Occipital lobe (tissue), 2 donors: Measurements from ENCODE around the gene PITPNC1. TPM values are rescaled to one million over a fixed set of nuclear protein-coding genes. Genes with fewer than 3 reads are reported as not detected.
A peak's percentile ranks its signal among the peaks of the same experiment; 100 is the strongest.
"Not testable (repeated sequence)": the region's sequence is repeated elsewhere in the genome, so short reads cannot be mapped to it uniquely, and the experiment has no call there.

Experiments
- DNase-seq: peaks from one replicate; lab custom pipeline; 2025; lab: John Stamatoyannopoulos, UW
- total RNA-seq: library from RNA; depleted of rRNA; stranded (reverse); fragments of >200 nt; gene quantifications from one replicate; pipeline ENCODE4 v1.2.3, GENCODE V29; 2014

Gene PITPNC1
- total RNA-seq, 1 donor from 2014 or later: 60.8 TPM

DNA sequence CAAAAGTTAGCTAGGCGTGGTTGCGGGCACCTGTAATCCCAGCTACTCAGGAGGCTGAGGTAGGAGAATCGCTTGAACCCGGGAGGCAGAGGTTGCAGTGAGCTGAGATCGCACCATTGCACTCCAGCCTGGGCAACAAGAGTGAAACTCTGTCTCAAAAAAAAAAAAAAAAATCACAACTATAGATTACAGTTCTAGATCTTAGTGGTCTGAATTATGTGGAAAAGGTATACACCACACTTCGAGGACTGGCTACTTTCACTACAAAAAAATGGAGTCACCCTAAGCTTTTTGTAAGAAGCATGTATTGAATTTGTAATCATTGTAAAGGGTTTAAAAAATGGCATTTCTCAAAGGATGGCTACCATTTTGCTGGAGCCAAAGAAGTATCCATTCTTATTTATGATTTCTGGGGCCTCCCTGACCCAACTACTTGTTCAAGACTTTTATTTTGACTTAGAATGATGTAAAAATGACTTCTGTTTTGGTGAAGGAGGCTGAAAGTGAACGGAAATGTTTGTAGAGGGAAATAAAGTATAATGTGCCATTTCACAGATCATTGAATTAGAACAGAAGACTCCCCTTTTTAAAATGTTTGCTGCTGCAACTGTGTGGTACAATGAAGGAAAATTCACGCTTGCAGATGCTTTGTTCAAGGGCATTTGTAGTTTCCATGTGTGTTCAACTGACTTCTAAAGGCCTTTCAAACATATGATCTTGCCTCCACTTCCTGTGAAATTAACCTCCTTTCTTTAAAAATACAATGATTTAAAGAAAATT lies 303.6 kb downstream of the PITPNC1 start:
- DNase-seq: no peak

- DNase-seq: no peak
These were observed 305.1 kb downstream of the PITPNC1 start for GRCh38 chr17:67682196-67682595.

GRCh38 chr17:67685351-67685750 lies 308.3 kb downstream of the PITPNC1 start:
- DNase-seq: no peak

GRCh38 chr17:67686241-67686640 lies 309.2 kb downstream of the PITPNC1 start:
- DNase-seq: no peak

DNA sequence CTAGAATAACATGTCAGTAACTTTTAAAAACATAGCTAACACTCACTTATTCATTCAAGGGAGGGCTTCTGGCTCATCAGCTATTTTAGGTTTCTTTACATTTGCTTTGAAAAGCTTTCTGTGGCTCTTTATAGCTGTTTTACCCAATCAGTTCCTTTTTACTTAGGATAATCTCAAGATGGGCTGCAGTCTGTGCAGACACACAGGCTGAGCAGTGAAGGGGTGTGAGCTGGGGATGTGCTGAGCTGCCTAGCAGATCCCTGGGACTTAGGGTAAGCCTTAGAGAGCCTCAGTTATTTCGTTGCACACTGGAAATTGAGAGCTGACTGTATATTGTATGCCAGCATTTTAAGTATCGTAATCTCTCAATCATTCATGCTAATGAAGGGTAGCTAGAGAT lies 310.4 kb downstream of the PITPNC1 start:
- no peak for DNase-seq

DNA sequence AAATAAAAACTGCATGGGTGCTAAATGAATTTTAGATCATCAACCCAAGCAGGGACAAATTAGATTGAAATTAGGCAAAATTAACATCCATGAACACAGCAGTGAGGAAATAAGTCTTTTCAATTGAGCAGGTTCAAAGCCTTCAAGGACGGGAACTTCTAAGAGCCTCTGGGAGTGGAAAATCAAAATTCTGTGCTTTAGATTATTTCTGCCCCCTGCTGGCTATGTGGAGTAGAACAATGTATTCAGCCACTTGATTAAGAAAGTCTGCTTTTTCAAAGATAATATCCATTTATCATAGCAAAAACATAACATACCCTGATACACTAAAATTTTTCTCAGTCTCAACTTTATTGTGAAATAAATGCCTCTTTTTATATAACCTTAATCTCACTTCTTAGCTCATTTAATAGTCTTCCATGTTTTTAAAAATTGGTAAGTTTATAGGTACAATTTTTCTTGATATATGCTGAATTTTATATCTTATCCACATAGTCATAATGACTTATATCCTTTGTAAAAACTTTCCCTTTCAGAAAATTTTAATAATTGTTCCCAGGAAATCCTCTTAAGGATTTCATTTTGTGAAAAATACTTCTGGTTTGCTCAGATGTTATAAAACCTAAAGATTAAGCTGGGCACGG lies 312.6 kb downstream of the PITPNC1 start:
- peak; percentile 1 for DNase-seq

DNA sequence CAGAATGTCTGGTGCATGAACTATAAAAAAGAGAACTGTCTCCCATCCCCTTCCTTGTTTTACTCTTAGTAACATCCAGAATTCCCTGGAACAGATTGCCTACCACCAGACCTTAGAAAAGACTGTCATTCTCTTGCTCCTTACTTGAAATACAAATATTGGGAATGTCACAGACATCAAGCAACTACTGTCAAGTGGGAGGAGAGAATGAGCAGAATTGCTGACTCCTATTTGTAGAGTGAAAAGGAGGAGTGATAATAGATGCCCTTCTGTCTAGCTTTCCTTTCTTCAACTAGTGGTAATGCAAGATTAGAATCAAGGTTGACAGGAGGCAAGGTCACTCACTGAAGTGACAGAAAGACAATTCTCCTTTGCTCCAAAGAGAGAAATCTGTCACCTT lies 316.7 kb downstream of the PITPNC1 start:
- DNase-seq: no peak

DNA sequence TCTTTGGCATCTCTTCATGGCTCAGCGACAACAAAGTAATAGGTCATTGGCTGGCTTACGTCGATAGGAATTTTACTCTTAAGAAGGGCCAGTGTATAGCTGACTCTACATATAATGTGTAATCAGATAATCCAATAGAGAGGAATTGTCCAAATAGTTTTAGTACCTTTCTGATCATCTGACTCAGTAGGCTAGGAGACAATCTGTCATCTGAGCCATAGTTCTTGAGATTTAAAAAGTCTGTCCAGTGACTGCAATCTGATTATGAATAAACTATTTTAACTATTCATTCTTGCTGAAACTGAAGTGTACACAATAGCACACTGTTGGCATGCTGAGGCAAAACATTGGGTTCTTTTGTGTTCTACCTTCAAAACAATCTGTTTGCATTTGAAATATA lies 319.3 kb downstream of the PITPNC1 start:
- no peak for DNase-seq

GRCh38 chr17:67696853-67697498 lies 319.9 kb downstream of the PITPNC1 start:
- no peak for DNase-seq

DNA sequence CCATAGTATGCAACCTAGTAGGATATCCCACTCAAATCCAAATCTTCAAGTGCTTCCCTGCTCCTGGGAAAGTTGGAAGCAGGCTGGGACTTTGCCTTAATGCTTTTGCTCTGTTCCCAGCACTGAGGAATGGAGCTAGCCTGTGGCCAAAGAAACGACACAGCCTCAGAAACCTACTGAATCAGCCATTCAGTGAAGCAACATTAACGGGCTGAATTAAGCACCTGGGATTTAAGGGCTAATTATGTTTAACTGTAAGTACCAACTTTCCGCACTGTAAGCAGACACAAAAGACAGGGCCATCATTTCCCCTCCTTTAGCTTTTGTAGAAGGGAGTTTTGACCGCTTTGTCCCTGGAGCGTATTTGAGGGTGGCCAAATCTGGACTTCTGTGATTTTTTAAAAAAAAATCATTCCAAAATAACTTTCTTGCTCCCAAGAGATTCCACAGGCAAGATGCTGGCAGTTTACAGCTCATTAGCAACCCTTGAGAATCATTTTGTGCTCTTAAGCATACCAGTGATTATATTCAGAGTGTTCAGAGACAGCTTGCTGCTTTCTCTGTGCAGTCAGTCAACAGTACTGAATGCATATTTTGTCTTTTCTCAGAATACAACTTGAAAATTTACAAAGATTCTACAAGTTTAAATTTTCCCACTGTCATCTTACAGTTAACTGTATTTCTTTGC lies 323.1 kb downstream of the PITPNC1 start:
- no peak for DNase-seq

DNA sequence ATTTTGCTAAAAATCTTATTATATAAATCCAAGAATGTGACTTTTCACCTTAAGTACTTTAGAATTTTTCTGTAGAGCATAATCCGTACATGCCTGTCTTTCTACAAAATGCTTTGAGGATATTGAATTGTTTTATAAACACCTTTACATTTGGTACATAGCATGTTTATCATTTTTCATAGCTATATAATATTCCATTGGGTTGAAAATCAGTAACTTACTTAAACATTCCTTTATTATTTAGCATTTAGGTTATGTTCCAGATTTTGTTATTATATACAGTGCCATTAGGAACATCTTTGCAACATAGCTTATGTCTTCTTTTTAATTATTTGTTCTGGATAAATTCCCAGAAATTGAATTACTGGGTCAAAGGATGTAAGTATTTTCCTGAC lies 323.6 kb downstream of the PITPNC1 start:
- no peak for DNase-seq

DNA sequence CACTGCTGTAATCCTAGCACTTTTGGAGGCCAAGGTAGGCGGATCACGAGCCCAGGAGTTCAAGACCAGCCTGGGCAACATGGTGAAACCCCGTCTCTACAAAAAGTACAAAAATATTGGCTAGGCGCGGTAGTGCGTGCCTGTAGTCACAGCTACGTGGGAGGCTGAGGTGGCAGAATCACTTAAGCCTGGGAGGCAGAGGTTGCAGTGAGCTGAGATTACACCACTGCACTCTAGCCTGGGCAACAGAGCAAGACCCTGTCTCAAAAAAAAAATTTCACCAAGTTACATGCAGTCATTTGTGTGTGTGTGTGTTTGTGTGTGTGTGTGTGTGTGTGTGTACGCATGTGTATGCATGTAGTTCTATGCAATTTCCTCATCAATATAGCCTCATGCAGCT lies 325.8 kb downstream of the PITPNC1 start:
- DNase-seq: not testable (repeated sequence)

- no peak for DNase-seq
These were observed 330.4 kb downstream of the PITPNC1 start for GRCh38 chr17:67707442-67707841.

- no peak for DNase-seq
These were observed 331.3 kb downstream of the PITPNC1 start for GRCh38 chr17:67708378-67708777.

- DNase-seq: no peak
These were observed 334.8 kb downstream of the PITPNC1 start for GRCh38 chr17:67711916-67712315.

DNA sequence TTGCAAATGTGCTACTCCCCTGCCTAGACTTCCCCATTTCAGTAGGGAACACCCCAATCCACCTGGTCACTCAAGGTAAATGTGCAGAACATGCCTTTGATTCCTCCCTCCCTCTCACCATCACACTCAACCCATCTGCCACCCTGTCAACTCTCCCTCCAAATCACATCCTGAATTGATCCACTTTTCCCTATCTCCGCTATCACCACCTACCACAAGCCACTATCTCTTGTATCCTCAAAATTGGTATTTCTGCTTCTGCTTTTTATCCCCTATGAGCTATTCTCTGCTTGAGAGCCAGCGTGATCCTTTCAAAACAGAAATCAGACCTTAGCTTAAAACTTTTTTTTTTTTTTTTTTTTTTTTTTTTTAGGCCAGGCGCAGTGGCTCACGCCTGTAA lies 335.3 kb downstream of the PITPNC1 start:
- no peak for DNase-seq

DNA sequence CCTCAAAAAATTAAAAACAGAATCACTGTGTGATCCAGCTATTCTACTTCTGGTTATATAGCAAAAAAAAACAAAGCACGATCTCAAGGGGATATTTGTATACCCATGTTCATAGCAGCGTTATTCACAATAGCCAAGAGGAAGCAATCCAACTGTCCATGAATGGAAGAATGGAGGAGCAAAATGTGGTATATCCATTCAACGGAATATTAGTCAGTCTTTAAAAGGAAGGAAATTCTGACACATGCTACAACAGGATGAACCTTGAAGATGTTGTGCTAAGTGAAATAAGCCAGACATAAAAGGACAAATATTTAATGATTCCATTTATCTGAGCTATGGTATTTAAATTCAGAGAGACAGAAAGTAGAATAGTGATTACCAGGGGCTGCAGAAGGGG lies 336.1 kb downstream of the PITPNC1 start:
- no peak for DNase-seq

GRCh38 chr17:67716405-67716798 lies 339.3 kb downstream of the PITPNC1 start:
- no peak for DNase-seq

GRCh38 chr17:67717192-67717623 lies 340.1 kb downstream of the PITPNC1 start:
- DNase-seq: no peak

- peak; percentile 99 for DNase-seq
These were observed 340.7 kb downstream of the PITPNC1 start, which contains the start of gene NOL11 for GRCh38 chr17:67717624-67718324. Gene NOL11 (plus strand): TSS chr17:67717936. CDS start chr17:67717948, 12 bp downstream.

GRCh38 chr17:67718325-67718941 lies 341.4 kb downstream of the PITPNC1 start:
- DNase-seq: no peak
